Mucosa of stomach (tissue), 1 donor: ENCODE measurements around the gene TMEM156.
"Not testable (repeated sequence)": the region's sequence is repeated elsewhere in the genome, so short reads cannot be mapped to it uniquely, and the experiment has no call there.

Experiments used
- H3K27me3 ChIP-seq: one replicate; pipeline ENCODE4 v1.7.0; 2013; ENCODE audit warnings: mild to moderate bottlenecking, low read length; ENCODE audit not compliant: control insufficient read depth, insufficient read depth
- H3K36me3 ChIP-seq: one replicate; pipeline ENCODE4 v1.7.0; 2013; ENCODE audit warnings: low read length; ENCODE audit not compliant: control insufficient read depth, insufficient read depth
- H3K4me1 ChIP-seq: one replicate; pipeline ENCODE4 v1.7.0; 2013; ENCODE audit warnings: mild to moderate bottlenecking, low read length; ENCODE audit not compliant: control insufficient read depth, insufficient read depth
- H3K4me3 ChIP-seq: one replicate; pipeline ENCODE4 v1.7.0; 2013; ENCODE audit warnings: low read length
- H3K9ac ChIP-seq: one replicate; pipeline ENCODE4 v1.7.0; 2013; ENCODE audit warnings: mild to moderate bottlenecking, low read length, moderate library complexity
- H3K9me3 ChIP-seq: one replicate; pipeline ENCODE4 v1.7.0; 2013; ENCODE audit warnings: mild to moderate bottlenecking, low read length, moderate library complexity; ENCODE audit not compliant: control insufficient read depth
- donor health status: Pancreatic carcinoma.

TMEM156 gene

GRCh38 chr4:38964942-38965775, 67.0 kb downstream of the TMEM156 start:
- Histone ChIP-seq H3K9ac (no peak overlapping the region), H3K4me3 (no peak overlapping the region)

GRCh38 chr4:38959248-38959647, 73.0 kb downstream of the TMEM156 start:
- H3K4me1 ChIP-seq, H3K9me3 ChIP-seq, H3K4me3 ChIP-seq: not testable (repeated sequence)

More at GRCh38 chr4:38964942-38965775, 67.0 kb downstream of the TMEM156 start:
- H3K27me3 ChIP-seq: no peaks in the 10 kb centered on the region
- no peaks in the 10 kb centered on the region for H3K9me3 ChIP-seq
- H3K36me3 ChIP-seq: no peaks in the 10 kb centered on the region
- H3K4me1 ChIP-seq: no peaks in the 10 kb centered on the region

GRCh38 chr4:38958453-38959190, 73.6 kb downstream of the TMEM156 start:
- Histone ChIP-seq H3K4me1 (no peaks in the 10 kb centered on the region), H3K4me3 (no peak overlapping the region), H3K36me3 (no peaks in the 10 kb centered on the region), H3K27me3 (no peaks in the 10 kb centered on the region), H3K9me3 (no peaks in the 10 kb centered on the region), H3K9ac (no peak overlapping the region)

More at GRCh38 chr4:38959248-38959647, 73.0 kb downstream of the TMEM156 start:
- H3K27me3 ChIP-seq, H3K36me3 ChIP-seq, H3K9ac ChIP-seq: not testable (repeated sequence)

- Histone ChIP-seq H3K27me3 (no peaks in the 10 kb centered on the region), H3K36me3 (no peaks in the 10 kb centered on the region), H3K4me3 (no peak overlapping the region), H3K9me3 (no peaks in the 10 kb centered on the region), H3K9ac (no peak overlapping the region), H3K4me1 (no peaks in the 10 kb centered on the region)
These were observed 74.3 kb downstream of the TMEM156 start for GRCh38 chr4:38957893-38958292.

- no peaks in the 10 kb centered on the region for H3K36me3 ChIP-seq
- H3K27me3 ChIP-seq: no peaks in the 10 kb centered on the region
- no peaks in the 10 kb centered on the region for H3K9me3 ChIP-seq
- no peaks in the 10 kb centered on the region for H3K4me1 ChIP-seq
- H3K4me3 ChIP-seq: no peak overlapping the region
- no peak overlapping the region for H3K9ac ChIP-seq
These were observed 74.9 kb downstream of the TMEM156 start for GRCh38 chr4:38957261-38957815.

- Histone ChIP-seq H3K27me3 (no peaks in the 10 kb centered on the region), H3K4me1 (no peaks in the 10 kb centered on the region), H3K36me3 (no peaks in the 10 kb centered on the region), H3K4me3 (no peak overlapping the region), H3K9ac (no peak overlapping the region), H3K9me3 (no peaks in the 10 kb centered on the region)
These were observed 76.3 kb downstream of the TMEM156 start for GRCh38 chr4:38955957-38956356.

- H3K9ac ChIP-seq: no peak overlapping the region
- H3K4me3 ChIP-seq: no peak overlapping the region
- H3K4me1 ChIP-seq: no peaks in the 10 kb centered on the region
- no peaks in the 10 kb centered on the region for H3K27me3 ChIP-seq
- H3K9me3 ChIP-seq: no peaks in the 10 kb centered on the region
- no peaks in the 10 kb centered on the region for H3K36me3 ChIP-seq
These were observed 77.5 kb downstream of the TMEM156 start for GRCh38 chr4:38954727-38955126.

GRCh38 chr4:38952017-38952416, 80.2 kb downstream of the TMEM156 start:
- Histone ChIP-seq H3K27me3 (no peaks in the 10 kb centered on the region), H3K36me3 (no peaks in the 10 kb centered on the region), H3K9ac (no peak overlapping the region)

GRCh38 chr4:38951598-38951997, 80.6 kb downstream of the TMEM156 start:
- H3K9me3 ChIP-seq: no peaks in the 10 kb centered on the region
- H3K4me3 ChIP-seq: no peak overlapping the region
- H3K9ac ChIP-seq: no peak overlapping the region
- no peaks in the 10 kb centered on the region for H3K4me1 ChIP-seq
- no peaks in the 10 kb centered on the region for H3K36me3 ChIP-seq
- H3K27me3 ChIP-seq: no peaks in the 10 kb centered on the region

More at GRCh38 chr4:38952017-38952416, 80.2 kb downstream of the TMEM156 start:
- no peak overlapping the region for H3K4me3 ChIP-seq
- H3K9me3 ChIP-seq: no peaks in the 10 kb centered on the region
- H3K4me1 ChIP-seq: no peaks in the 10 kb centered on the region

GRCh38 chr4:38950734-38951133, 81.5 kb downstream of the TMEM156 start:
- Histone ChIP-seq H3K36me3 (no peaks in the 10 kb centered on the region), H3K9ac (no peak overlapping the region), H3K27me3 (no peaks in the 10 kb centered on the region), H3K4me1 (no peaks in the 10 kb centered on the region), H3K4me3 (no peak overlapping the region), H3K9me3 (no peaks in the 10 kb centered on the region)

GRCh38 chr4:38950159-38950558, 82.0 kb downstream of the TMEM156 start:
- H3K4me1 ChIP-seq: no peaks in the 10 kb centered on the region
- no peaks in the 10 kb centered on the region for H3K9me3 ChIP-seq
- H3K9ac ChIP-seq: no peak overlapping the region
- H3K27me3 ChIP-seq: no peaks in the 10 kb centered on the region
- H3K36me3 ChIP-seq: no peaks in the 10 kb centered on the region
- no peak overlapping the region for H3K4me3 ChIP-seq

- Histone ChIP-seq H3K27me3 (no peaks in the 10 kb centered on the region), H3K36me3 (no peaks in the 10 kb centered on the region), H3K9ac (no peak overlapping the region), H3K9me3 (no peaks in the 10 kb centered on the region), H3K4me3 (no peak overlapping the region), H3K4me1 (no peaks in the 10 kb centered on the region)
These were observed 82.7 kb downstream of the TMEM156 start for GRCh38 chr4:38949411-38950051.
